HL-60 (cell line): ENCODE data around the gene HCFC1R1.

Source experiments
- DNase-seq, 2 experiments: peaks; one replicate each; pipeline ENCODE4 v3.0.0-alpha.2; 2010 to 2020; ENCODE audit warnings: low read depth in 1 of 2, low spot score in 1 of 2
- H3K27ac ChIP-seq: fragments of 250-450 bp; sonication (Bioruptor Pico); replicated peaks from 2 replicates; pipeline ENCODE4 v1.5.1; 2020; ENCODE audit warnings: mild to moderate bottlenecking, moderate library complexity
- H3K27me3 ChIP-seq: fragments of 250-450 bp; sonication (Bioruptor Pico); 2 replicates; pipeline ENCODE4 v1.5.1; 2021; ENCODE audit warnings: mild to moderate bottlenecking, moderate library complexity; ENCODE audit not compliant: insufficient read depth, poor library complexity, severe bottlenecking
- H3K4me3 ChIP-seq: replicated peaks from 2 replicates; pipeline ENCODE4 v1.5.1; 2011; ENCODE audit warnings: mild to moderate bottlenecking, control low read depth, low read length; ENCODE audit not compliant: insufficient read depth
- GABPA ChIP-seq: IDR thresholded peaks from 2 replicates; pipeline ENCODE4 v1.6.1; 2012; ENCODE audit warnings: low read depth
- POLR2AphosphoS5 ChIP-seq: IDR thresholded peaks from 2 replicates; pipeline ENCODE4 v1.6.1; 2012; ENCODE audit warnings: low read depth
- SPI1 ChIP-seq: IDR thresholded peaks from 2 replicates; pipeline ENCODE4 v1.6.1; 2012; ENCODE audit warnings: low read depth, mild to moderate bottlenecking, borderline replicate concordance
- TF ChIP-seq, protein P1 (sequence below): IDR thresholded peaks from one replicate; pipeline ENCODE4 v1.5.1; 2011; ENCODE audit warnings: low read length, control low read depth, inconsistent platforms; ENCODE audit not compliant: insufficient read depth
- TF ChIP-seq, protein P2 (sequence below): IDR thresholded peaks from 2 replicates; pipeline ENCODE4 v1.6.1; 2012; ENCODE audit warnings: low read depth; ENCODE audit not compliant: insufficient replicate concordance

Gene HCFC1R1

DNA sequence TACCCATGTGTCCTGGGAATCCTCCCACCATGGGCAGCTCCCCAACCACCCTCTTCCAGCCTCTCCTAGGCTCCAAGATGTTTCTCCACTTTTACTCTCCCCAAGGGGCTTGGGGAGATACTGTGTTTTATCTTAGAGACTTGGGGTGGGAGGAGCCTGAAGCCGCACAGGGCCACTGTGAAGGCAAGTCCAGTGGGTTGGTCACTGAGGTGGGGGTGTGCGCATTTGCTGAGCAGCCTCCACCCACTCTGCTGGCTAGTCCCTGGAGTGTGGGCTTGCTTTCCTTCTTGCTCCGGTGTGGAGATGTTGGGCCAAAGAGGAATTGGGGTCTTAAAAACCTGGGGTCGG, 15.1 kb downstream of the HCFC1R1 start:
- TF ChIP-seq SPI1 (no peak), POLR2AphosphoS5 (no peak), GABPA (no peak)
- TF ChIP-seq, protein P1, sequence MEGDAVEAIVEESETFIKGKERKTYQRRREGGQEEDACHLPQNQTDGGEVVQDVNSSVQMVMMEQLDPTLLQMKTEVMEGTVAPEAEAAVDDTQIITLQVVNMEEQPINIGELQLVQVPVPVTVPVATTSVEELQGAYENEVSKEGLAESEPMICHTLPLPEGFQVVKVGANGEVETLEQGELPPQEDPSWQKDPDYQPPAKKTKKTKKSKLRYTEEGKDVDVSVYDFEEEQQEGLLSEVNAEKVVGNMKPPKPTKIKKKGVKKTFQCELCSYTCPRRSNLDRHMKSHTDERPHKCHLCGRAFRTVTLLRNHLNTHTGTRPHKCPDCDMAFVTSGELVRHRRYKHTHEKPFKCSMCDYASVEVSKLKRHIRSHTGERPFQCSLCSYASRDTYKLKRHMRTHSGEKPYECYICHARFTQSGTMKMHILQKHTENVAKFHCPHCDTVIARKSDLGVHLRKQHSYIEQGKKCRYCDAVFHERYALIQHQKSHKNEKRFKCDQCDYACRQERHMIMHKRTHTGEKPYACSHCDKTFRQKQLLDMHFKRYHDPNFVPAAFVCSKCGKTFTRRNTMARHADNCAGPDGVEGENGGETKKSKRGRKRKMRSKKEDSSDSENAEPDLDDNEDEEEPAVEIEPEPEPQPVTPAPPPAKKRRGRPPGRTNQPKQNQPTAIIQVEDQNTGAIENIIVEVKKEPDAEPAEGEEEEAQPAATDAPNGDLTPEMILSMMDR = no peak
- TF ChIP-seq, protein P2, sequence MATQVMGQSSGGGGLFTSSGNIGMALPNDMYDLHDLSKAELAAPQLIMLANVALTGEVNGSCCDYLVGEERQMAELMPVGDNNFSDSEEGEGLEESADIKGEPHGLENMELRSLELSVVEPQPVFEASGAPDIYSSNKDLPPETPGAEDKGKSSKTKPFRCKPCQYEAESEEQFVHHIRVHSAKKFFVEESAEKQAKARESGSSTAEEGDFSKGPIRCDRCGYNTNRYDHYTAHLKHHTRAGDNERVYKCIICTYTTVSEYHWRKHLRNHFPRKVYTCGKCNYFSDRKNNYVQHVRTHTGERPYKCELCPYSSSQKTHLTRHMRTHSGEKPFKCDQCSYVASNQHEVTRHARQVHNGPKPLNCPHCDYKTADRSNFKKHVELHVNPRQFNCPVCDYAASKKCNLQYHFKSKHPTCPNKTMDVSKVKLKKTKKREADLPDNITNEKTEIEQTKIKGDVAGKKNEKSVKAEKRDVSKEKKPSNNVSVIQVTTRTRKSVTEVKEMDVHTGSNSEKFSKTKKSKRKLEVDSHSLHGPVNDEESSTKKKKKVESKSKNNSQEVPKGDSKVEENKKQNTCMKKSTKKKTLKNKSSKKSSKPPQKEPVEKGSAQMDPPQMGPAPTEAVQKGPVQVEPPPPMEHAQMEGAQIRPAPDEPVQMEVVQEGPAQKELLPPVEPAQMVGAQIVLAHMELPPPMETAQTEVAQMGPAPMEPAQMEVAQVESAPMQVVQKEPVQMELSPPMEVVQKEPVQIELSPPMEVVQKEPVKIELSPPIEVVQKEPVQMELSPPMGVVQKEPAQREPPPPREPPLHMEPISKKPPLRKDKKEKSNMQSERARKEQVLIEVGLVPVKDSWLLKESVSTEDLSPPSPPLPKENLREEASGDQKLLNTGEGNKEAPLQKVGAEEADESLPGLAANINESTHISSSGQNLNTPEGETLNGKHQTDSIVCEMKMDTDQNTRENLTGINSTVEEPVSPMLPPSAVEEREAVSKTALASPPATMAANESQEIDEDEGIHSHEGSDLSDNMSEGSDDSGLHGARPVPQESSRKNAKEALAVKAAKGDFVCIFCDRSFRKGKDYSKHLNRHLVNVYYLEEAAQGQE = no peak

DNA sequence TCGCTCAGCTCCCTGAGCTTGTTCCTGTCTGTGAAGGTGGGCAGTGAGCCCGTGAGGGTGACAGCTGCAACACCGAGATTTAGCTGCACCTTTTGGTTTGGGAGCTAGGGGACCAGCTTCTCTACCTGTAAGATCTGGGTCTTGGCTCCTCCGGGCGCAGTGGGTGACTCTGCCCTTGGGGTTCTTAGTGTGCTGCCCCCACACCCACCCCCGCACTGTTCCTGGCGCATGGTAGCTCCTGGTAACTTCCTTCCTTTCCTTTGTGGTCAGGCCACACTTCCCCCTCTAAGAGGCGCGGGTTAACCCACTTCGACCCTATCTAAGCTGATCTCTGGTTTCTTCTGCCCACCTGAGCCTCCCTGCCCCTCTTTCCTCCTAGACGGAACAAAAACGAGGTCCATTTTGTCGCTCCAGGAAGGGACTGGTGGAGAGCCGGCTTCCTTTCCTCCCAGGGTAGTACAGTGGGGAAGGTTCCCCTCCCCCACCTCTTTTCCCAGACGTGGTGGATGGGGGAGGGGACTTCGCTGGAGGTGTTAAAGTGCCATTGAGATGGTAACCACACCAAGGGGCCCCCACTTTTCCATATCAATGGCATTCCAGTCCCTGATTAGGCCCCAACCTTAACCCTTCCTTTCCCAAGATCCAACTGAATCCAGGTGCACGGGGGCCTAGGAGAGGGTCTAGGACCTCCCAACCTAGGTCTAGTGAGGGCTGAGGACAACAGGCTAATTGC, 15.6 kb downstream of the HCFC1R1 start:
- Histone ChIP-seq H3K4me3 (0 out of 2 replicates have a peak overlapping the region, but pooled peaks have one; percentile 8), H3K27ac (peak overlapping the region; percentile 90), H3K27me3 (no peaks in the 10 kb centered on the region)
- DNase-seq = peak; percentile 90 to 93
- TF ChIP-seq POLR2AphosphoS5 = peak; percentile 96
- TF ChIP-seq, protein P1 = no peak
- TF ChIP-seq SPI1 = peak; percentile 95
- TF ChIP-seq, protein P2 = peak; percentile 30
- peak; percentile 66 for TF ChIP-seq GABPA

More for the DNA sequence above, 15.1 kb downstream of the HCFC1R1 start:
- Histone ChIP-seq H3K27ac (peak overlapping the region; percentile 90), H3K4me3 (no peak overlapping the region), H3K27me3 (no peaks in the 10 kb centered on the region)
- DNase-seq = no peak

DNA sequence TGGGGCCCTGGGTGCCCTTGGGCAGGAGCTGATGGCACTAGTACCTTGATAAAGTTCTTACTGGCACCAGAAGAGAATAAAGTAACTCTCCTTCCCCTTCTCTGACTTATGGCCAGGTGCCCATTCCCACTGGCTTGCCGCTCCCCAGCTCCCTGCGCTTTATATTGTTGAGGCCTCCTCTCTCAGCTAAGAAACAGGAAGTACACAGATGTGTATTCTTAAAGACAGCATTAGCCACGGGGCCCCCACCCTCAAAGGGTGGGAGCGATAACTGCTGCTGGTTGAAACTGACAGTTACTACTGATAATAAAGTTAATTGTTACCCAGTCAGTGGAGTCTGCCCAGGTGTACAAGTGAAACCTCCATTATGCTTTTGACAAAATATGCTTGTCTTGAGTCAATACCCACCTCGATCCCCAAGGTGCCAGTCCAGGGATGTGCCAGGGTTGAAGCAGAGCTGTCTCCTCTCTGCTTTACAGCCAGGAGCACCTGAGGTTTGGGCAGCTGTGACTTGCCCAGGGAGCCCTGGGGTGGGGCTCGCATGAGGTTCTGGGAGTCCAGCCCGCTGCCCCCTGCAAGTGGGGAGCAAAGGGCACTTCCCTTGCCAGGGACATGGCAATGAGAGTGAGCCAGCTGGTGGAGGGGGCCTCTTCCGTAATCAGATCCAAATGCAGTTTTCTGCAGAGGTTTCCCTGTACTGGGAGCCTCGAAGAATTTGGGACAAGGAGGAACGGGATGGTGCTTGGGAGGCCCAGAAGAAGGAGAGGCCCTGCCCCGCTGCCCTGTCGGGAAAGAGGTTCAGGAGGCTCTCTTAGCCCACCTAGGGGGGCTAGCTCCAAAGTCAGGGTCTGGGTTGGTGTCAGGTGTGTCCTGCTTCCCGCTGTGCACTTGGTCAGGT, 16.4 kb downstream of the HCFC1R1 start:
- peak in 1 of 2 experiments; percentile 84 for DNase-seq
- H3K4me3 ChIP-seq = no peak overlapping the region
- TF ChIP-seq SPI1 (peak; percentile 62; the same call in 1 of the 2 replicates), GABPA (no peak), POLR2AphosphoS5 (peak; percentile 29; the same call in 1 of the 2 replicates)
- TF ChIP-seq, protein P1 = no peak
- TF ChIP-seq, protein P2 = no peak
- H3K27ac ChIP-seq = peak overlapping the region; percentile 90
- no peaks in the 10 kb centered on the region for H3K27me3 ChIP-seq
